Prostate gland (tissue), 2 donors: Measurements from ENCODE around the gene TTLL5.

Experiments
- CTCF ChIP-seq, 4 experiments: fragments of 200-600 bp in 2 of 4; fragments of 450-650 bp in 2 of 4; sonication (generic) in 2 of 4; IDR thresholded peaks; 1 replicate in 3 of 4; 2 replicates in 1 of 4; pipeline ENCODE4 v1.5.1; 2016 to 2019; ENCODE audit warnings: antibody characterized with exemption in 4 of 4, mild to moderate bottlenecking in 2 of 4, moderate library complexity in 2 of 4
- POLR2A ChIP-seq: fragments of 450-650 bp; IDR thresholded peaks from one replicate; pipeline ENCODE4 v1.6.1; 2016; ENCODE audit warnings: antibody characterized with exemption, mild to moderate bottlenecking
- POLR2AphosphoS5 ChIP-seq: sonication (generic); formaldehyde crosslinking; IDR thresholded peaks from one replicate; pipeline ENCODE4 v1.6.1; 2017; ENCODE audit warnings: antibody characterized with exemption

- TF ChIP-seq CTCF (IDR thresholded peaks at IDR 0.05) (no peak), POLR2A (no peak), POLR2AphosphoS5 (no peak)
These were observed 274.1 kb downstream of the TTLL5 start for GRCh38 chr14:75934998-75935628.
